NCI-H2029 treated with DMSO at 0.1 percent for 48 hours (cell line): Measurements from ENCODE around the gene YAE1.

Source experiments
- DNase-seq: peaks from one replicate; lab custom pipeline; 2025; lab: John Stamatoyannopoulos, UW

The YAE1 gene

DNA sequence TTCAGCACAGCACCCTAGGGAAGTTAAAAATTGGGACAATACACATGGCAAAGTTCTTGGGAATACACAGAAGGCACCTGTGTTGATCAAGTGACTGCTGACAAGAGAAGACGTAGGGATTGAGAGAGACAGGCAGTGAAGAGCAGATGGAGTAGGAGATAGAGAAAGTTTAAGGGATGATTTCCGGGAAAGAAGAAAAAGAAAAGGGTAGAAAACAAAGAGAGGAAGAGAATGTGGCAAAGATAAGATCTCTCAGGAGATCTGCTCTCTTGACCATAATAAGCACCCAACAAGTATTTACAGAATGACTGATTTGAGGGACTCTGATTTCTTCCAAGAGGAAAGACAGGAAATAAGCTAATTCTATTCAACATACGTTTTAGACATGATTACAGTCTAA is 42.1 kb downstream of the YAE1 start:
- no peak for DNase-seq

DNA sequence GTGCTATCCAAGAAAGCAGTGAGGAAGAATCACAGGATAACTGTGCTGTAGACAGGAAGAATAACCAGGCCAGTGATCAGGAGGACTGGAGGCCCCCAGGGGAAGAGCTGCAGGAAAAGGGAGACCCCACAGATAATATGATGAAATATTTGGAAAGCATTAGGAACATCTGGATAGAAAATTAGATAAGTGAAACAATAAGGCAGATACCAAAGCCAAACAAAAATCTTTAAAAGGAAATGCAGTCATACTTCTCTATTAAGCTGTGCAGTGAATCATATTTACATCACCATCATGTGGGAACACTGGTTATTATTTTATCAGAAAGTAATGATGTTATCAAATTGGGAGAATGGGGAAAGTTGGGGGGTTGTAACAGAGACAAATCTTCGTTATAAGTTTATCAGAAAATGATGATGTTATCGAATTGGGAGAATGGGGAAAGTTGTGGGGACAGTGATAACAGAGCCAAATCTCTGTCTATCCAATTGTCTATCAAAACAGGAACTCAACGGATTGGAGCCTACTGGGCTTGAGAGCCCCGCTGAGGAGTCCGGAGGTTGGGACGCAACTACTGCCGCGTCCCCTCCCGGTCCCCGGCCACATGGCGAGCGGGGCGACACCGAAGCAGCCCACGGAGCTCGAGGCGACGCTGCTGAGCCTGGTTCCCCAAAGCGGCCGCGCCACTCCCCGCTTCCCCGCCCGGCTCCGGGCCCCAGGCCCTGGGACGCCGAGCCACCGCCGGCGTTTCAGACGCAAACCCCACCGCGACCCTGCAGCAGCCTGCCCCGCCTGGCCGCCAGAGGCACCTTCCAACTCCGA is 43.1 kb downstream of the YAE1 start:
- DNase-seq, result no peak

DNA sequence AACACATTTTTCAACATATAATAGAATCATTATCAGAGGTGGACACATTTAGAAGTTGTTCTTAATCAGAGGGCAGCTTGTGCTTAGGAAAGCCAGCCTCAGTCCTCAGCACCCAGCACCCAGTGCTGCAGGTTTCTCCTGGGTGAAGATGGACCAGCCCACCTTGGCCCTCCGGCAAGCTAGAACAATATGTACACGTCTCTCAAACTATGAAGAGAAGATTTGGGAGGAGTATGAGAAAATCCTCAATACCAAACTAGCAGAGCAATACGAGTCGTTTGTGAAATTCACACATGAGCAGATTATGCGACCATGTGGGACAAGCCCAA is 43.7 kb downstream of the YAE1 start:
- DNase-seq, result no peak

DNA sequence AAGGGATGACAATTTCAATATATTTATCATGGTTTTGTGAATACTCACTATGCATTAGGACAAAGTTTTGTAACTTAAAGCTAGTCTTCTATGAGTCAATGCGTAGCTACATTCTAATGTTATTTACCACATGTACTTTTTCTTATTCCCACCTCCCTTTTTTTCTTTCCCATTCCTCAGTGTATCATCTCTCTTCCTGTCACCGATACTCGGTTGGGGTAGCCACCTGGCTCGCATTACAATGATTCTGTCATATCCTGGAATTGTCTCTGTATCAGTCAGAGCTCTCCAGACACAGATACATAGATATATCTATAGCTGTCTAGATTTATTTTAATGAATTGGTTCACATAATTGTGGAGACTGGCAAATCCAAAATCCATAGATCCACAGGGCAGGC is 47.4 kb downstream of the YAE1 start:
- no peak for DNase-seq

DNA sequence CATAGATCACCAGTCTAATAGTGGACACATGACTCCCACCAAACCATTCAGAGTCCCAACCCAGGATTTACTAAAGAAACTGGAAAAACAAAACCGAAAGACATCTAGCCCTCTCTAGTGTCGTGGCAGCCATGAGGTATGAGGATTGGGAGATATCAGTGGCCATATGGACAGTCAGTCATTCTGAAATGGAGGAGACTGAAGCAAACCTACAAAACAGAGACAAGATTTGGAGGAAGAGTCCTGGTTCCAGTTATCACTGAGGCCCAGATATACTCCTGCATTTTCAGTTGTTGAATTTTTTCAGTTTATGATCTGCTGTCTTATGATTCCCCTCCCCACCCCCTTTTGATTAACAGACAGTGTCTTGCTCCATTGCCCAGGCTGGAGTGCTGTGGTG is 48.1 kb downstream of the YAE1 start:
- no peak for DNase-seq

GRCh38 chr7:39615350-39615975 is 49.3 kb downstream of the YAE1 start:
- DNase-seq, result no peak

GRCh38 chr7:39616138-39616537 is 49.9 kb downstream of the YAE1 start:
- no peak for DNase-seq

DNA sequence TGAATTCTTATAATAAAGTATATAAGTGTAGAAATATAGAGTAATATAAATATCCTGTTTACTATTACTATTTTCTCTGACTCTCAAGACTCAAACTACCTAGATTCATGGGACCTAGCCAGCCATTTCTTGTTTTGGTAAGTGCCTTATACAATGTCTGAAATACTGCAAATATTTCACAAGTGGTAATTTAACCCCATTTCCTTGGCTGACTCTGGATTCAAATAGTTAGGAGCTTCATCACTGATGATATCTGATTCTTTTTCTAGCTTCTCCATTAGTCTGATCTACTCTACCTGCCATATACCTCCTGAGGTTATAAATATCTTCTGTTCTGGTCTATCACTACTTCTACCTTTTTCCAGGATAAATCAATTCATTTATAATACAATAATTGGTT is 50.8 kb downstream of the YAE1 start:
- DNase-seq, result no peak

DNA sequence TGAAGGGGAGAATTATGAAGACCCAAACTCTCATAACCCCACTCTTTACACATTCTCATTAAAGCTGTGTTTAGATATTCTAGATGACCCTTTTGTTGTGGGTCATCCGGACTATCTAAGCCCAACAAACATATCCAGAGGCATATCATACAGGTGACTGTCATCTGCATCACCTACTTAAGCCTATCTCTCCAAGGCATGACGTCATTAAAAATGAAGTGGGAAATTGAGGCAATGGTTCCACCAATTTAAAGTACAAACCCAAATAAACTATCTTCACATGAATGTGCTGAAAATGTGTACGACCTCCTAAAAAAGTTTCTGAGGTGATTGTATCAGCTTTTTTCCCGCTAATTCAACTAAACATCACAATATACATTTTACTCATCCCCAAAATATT is 52.7 kb downstream of the YAE1 start:
- no peak for DNase-seq

- DNase-seq, result no peak
Observed at GRCh38 chr7:39620486-39620885, 54.3 kb downstream of the YAE1 start.

DNA sequence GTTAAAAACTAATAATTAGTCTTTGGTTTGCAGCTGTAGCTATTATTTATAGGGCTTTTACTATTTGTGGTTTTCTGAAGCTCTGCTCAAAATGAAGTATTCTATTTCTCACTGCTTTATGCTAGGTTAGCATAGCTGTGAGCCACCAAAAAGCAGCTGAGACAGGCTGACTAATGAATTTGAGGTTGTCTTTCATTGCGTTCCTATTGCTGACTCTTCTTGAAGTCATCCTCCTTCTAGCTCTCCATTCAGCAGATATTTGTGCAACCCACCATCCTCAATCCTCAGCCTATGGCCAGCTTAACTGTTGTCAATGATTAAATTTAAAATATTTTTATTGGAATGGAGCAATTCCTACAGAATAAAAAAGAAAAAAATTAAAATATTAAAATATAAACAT is 55.1 kb downstream of the YAE1 start:
- DNase-seq, result no peak

GRCh38 chr7:39621784-39622411 is 55.7 kb downstream of the YAE1 start:
- DNase-seq, result no peak
